ENCODE data around the gene GSE1. TPM values are rescaled to one million over a fixed set of nuclear protein-coding genes. Genes with fewer than 3 reads are reported as not detected.
A peak's percentile ranks its signal among the peaks of the same experiment; 100 is the strongest.

GSE1 gene
- total RNA-seq, 4 donors from 2014 or later, result 45.1 to 89.3 (median 71.3) TPM

DNA sequence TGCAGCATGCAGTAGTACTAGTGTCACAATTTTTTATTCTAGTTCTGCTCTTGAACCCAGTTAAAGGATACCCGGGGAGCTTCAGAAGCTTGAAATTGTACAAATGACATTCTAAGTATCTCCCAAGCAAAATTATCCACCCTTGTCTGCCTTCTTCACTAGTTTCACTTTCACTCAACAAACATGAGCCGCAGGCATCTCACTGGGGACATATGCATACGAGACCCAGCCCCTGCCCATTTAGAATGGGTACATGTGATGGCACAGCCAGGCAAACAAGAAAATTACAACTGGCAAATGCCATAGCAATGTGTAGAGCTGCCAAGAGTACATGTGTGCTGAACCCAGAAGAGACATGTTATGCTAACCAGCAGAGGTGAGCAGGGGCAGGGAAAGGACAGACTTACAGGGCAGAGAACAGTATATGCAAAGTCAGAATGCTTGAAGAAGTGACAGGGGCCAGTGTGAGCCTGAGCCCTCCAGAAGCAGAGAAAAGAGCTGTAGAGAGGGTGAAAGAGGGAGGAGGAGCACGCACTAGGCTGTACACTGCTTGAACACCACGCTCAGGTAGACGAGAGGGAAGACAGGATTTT is 67.3 kb downstream of the GSE1 start:
- Histone ChIP-seq H3K4me1 (peaks cover 4 to 6% of the 10 kb centered on the region in 2 donors), H3K36me3 (no peaks in the 10 kb centered on the region), H3K4me3 (no peak overlapping the region), H3K9me3 (no peaks in the 10 kb centered on the region), H3K27me3 (no peaks in the 10 kb centered on the region), H3K27ac (no peak overlapping the region)
- intact Hi-C loops (cut with DNase I; ENCODE audit: low total_unique reads), result no loop called here
- in situ Hi-C loops (cut with MboI; ENCODE audit: low sequenced_read_pairs in 4 of 4), result no loop called here
- DNase-seq (no peak), ATAC-seq (no peak)
- TF ChIP-seq, protein P1, sequence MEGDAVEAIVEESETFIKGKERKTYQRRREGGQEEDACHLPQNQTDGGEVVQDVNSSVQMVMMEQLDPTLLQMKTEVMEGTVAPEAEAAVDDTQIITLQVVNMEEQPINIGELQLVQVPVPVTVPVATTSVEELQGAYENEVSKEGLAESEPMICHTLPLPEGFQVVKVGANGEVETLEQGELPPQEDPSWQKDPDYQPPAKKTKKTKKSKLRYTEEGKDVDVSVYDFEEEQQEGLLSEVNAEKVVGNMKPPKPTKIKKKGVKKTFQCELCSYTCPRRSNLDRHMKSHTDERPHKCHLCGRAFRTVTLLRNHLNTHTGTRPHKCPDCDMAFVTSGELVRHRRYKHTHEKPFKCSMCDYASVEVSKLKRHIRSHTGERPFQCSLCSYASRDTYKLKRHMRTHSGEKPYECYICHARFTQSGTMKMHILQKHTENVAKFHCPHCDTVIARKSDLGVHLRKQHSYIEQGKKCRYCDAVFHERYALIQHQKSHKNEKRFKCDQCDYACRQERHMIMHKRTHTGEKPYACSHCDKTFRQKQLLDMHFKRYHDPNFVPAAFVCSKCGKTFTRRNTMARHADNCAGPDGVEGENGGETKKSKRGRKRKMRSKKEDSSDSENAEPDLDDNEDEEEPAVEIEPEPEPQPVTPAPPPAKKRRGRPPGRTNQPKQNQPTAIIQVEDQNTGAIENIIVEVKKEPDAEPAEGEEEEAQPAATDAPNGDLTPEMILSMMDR (IDR thresholded peaks at IDR 0.05 in 4 of 5, conservative IDR thresholded peaks at IDR 0.05 in 1 of 5), result no peak
- TF ChIP-seq POLR2A (IDR thresholded peaks at IDR 0.05), result no peak

DNA sequence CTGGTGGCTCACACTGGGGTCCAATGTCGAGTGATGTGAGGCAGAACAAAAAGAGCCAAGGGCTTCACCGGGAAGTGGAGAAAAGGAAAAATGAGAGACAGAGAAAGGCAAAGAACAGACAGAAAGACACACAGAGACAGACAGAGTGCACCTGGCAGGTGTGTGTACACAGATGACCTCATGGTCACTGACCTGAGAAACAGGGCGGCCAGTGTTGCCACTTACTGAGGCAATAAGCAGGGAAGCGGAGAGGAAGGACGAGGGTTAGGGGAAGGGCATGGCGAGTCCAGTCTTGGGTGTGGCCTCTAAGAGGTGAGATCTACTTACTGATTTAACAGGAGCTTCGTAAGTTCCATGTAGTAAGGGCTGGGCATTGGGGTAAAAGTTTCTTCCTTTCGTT is 68.1 kb downstream of the GSE1 start:
- intact Hi-C loops (cut with DNase I; ENCODE audit: low total_unique reads), result no loop called here
- Histone ChIP-seq H3K27ac (no peak overlapping the region), H3K4me1 (peaks cover 4 to 6% of the 10 kb centered on the region in 2 donors), H3K36me3 (no peaks in the 10 kb centered on the region), H3K4me3 (no peak overlapping the region), H3K27me3 (no peaks in the 10 kb centered on the region), H3K9me3 (no peaks in the 10 kb centered on the region)
- DNase-seq (no peak), ATAC-seq (no peak)
- TF ChIP-seq, protein P1 (IDR thresholded peaks at IDR 0.05 in 4 of 5, conservative IDR thresholded peaks at IDR 0.05 in 1 of 5), result no peak
- no peak for TF ChIP-seq POLR2A (IDR thresholded peaks at IDR 0.05)
- in situ Hi-C loops (cut with MboI; ENCODE audit: low sequenced_read_pairs in 4 of 4), result no loop called here

DNA sequence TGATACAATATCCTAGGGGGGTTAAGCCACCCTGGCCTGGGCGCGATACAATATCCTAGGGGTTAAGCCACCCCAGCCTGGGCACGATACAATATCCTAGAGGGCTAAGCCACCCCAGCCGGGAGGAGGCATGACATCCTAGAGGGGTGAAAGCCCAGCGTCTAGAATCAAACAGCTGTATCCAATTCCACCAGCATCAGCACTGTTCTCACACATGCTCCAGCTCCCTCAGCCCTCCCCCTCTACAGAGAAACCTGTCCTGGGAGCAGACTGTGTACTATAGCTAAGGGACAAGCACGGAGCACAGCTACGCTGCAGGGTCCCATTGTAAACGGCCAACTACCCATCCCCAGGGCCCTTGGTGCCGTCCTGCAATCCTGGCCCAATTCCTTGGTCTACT is 69.4 kb downstream of the GSE1 start:
- H3K27me3 ChIP-seq, result no peaks in the 10 kb centered on the region
- H3K27ac ChIP-seq, result peak overlapping the region in 1 of 4 donors; percentile 56
- ATAC-seq, result peak; percentile 78 to 90
- no peaks in the 10 kb centered on the region for H3K36me3 ChIP-seq
- no peak overlapping the region for H3K4me3 ChIP-seq
- intact Hi-C loops (cut with DNase I; ENCODE audit: low total_unique reads), result no loop called here
- no peak for TF ChIP-seq POLR2A (IDR thresholded peaks at IDR 0.05)
- TF ChIP-seq, protein P1 (IDR thresholded peaks at IDR 0.05 in 4 of 5, conservative IDR thresholded peaks at IDR 0.05 in 1 of 5), result no peak
- in situ Hi-C loops (cut with MboI; ENCODE audit: low sequenced_read_pairs in 4 of 4), result no loop called here
- H3K9me3 ChIP-seq, result no peaks in the 10 kb centered on the region
- peaks cover 4 to 6% of the 10 kb centered on the region in 2 donors for H3K4me1 ChIP-seq
- DNase-seq, result peak in 1 of 2 donors; percentile 47

DNA sequence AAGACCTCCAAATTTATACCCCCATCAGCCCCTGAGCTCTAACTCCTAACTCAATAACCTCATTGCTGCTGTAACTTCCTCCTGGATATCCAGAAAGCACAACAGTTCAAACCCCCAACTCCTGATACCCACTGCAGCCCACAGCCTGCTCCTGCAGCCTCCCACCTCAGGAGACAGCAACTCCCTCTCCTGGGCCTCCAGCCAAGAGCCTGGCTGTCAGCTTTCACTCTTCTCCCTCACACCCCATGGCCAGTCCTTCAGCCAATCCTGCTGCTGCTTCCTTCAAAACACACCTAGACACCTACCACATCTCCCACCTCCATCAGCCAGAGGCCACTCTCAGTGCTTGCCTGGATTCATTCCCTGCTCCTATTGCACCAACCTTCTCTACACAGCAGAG is 70.2 kb downstream of the GSE1 start:
- intact Hi-C loops (cut with DNase I; ENCODE audit: low total_unique reads) (no loop called here), in situ Hi-C loops (cut with MboI; ENCODE audit: low sequenced_read_pairs in 4 of 4) (no loop called here)
- no peak for ATAC-seq
- Histone ChIP-seq H3K27me3 (no peaks in the 10 kb centered on the region), H3K27ac (no peak overlapping the region), H3K36me3 (no peaks in the 10 kb centered on the region), H3K9me3 (no peaks in the 10 kb centered on the region), H3K4me3 (no peak overlapping the region), H3K4me1 (peaks cover 6% of the 10 kb centered on the region in 2 donors)
- TF ChIP-seq, protein P1 (IDR thresholded peaks at IDR 0.05 in 4 of 5, conservative IDR thresholded peaks at IDR 0.05 in 1 of 5), result no peak
- TF ChIP-seq POLR2A (IDR thresholded peaks at IDR 0.05), result no peak
- DNase-seq, result no peak

DNA sequence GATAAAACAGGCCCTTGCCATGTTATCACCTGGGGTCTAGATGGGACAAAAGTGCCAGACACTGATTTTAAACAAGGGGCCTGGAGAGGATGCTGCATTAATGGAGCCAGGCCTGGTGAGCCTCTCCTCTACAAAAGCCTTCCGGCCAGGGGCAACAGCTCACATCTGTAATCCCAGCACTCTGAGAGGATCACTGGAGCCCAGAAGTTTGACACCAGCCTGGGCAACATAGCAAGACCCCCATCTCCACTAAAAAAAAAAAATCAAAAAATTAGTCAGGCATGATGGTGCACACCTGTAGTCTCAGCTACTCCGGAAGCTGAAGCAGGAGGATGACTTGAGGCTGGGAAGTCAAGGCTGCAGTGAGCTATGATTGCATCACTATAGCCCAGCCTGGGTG is 72.1 kb downstream of the GSE1 start:
- H3K4me1 ChIP-seq, result peaks cover 9% of the 10 kb centered on the region in 2 donors
- in situ Hi-C loops (cut with MboI; ENCODE audit: low sequenced_read_pairs in 4 of 4) (no loop called here), intact Hi-C loops (cut with DNase I; ENCODE audit: low total_unique reads) (no loop called here)
- H3K36me3 ChIP-seq, result no peaks in the 10 kb centered on the region
- TF ChIP-seq, protein P1 (IDR thresholded peaks at IDR 0.05 in 4 of 5, conservative IDR thresholded peaks at IDR 0.05 in 1 of 5), result no peak
- no peak for TF ChIP-seq POLR2A (IDR thresholded peaks at IDR 0.05)
- no peak overlapping the region for H3K4me3 ChIP-seq
- no peak for DNase-seq
- no peaks in the 10 kb centered on the region for H3K9me3 ChIP-seq
- H3K27ac ChIP-seq, result no peak overlapping the region
- ATAC-seq, result no peak
- no peaks in the 10 kb centered on the region for H3K27me3 ChIP-seq

All from gastrocnemius medialis (tissue), 4 donors.